GM06990 (cell line): Measurements from ENCODE around the gene FBXW2.

Source experiments
- DNase-seq: peaks from one replicate; pipeline ENCODE4 v3.0.0-alpha.2; 2011; ENCODE audit not compliant: insufficient read length; ENCODE audit errors: extremely low read depth
- H3K27me3 ChIP-seq: replicated peaks from 2 replicates; pipeline ENCODE4 v1.6.0; 2011; ENCODE audit warnings: low read length; ENCODE audit not compliant: control insufficient read depth, insufficient read depth
- H3K36me3 ChIP-seq: 2 replicates; pipeline ENCODE4 v1.5.1; 2011; ENCODE audit warnings: low read length; ENCODE audit not compliant: control insufficient read depth, insufficient read depth
- H3K4me3 ChIP-seq: replicated peaks from 2 replicates; pipeline ENCODE4 v1.5.1; 2011; ENCODE audit warnings: low read depth, mild to moderate bottlenecking, control low read depth, low read length
- CTCF ChIP-seq: IDR thresholded peaks from 2 replicates; pipeline ENCODE4 v1.5.1; 2011; ENCODE audit warnings: low read length, control low read depth, mild to moderate bottlenecking, inconsistent platforms; ENCODE audit not compliant: insufficient read depth, poor library complexity, severe bottlenecking

Gene FBXW2

GRCh38 chr9:120770931-120771330 lies 22.3 kb downstream of the FBXW2 start:
- Histone ChIP-seq H3K36me3 (peaks cover under 1% of the 10 kb centered on the region), H3K4me3 (no peak overlapping the region), H3K27me3 (no peaks in the 10 kb centered on the region)
- no peak for DNase-seq
- TF ChIP-seq CTCF = no peak

GRCh38 chr9:120768886-120769285 lies 24.3 kb downstream of the FBXW2 start:
- peaks cover 6% of the 10 kb centered on the region for H3K36me3 ChIP-seq

GRCh38 chr9:120768247-120768646 lies 25.0 kb downstream of the FBXW2 start:
- no peak for TF ChIP-seq CTCF
- no peak overlapping the region for H3K4me3 ChIP-seq
- H3K36me3 ChIP-seq = peaks cover 8% of the 10 kb centered on the region
- H3K27me3 ChIP-seq = no peaks in the 10 kb centered on the region
- no peak for DNase-seq

More at GRCh38 chr9:120768886-120769285, 24.3 kb downstream of the FBXW2 start:
- no peak for DNase-seq
- Histone ChIP-seq H3K27me3 (no peaks in the 10 kb centered on the region), H3K4me3 (no peak overlapping the region)
- no peak for TF ChIP-seq CTCF

- H3K36me3 ChIP-seq = peaks cover 8% of the 10 kb centered on the region
- TF ChIP-seq CTCF = no peak
- no peak for DNase-seq
- H3K27me3 ChIP-seq = no peaks in the 10 kb centered on the region
- no peak overlapping the region for H3K4me3 ChIP-seq
Observed at GRCh38 chr9:120767451-120767850, 25.8 kb downstream of the FBXW2 start.

- H3K4me3 ChIP-seq = no peak overlapping the region
- H3K27me3 ChIP-seq = no peaks in the 10 kb centered on the region
- H3K36me3 ChIP-seq = peaks cover 8% of the 10 kb centered on the region
- no peak for TF ChIP-seq CTCF
- no peak for DNase-seq
Observed at GRCh38 chr9:120765910-120766425, 27.2 kb downstream of the FBXW2 start.

GRCh38 chr9:120764476-120764875 lies 28.7 kb downstream of the FBXW2 start:
- peaks cover 12% of the 10 kb centered on the region for H3K36me3 ChIP-seq
- H3K4me3 ChIP-seq = no peak overlapping the region
- DNase-seq = no peak
- TF ChIP-seq CTCF = no peak
- no peaks in the 10 kb centered on the region for H3K27me3 ChIP-seq
